ENCODE results near the gene PTPRN2. TPM values are rescaled to one million over a fixed set of nuclear protein-coding genes. Genes with fewer than 3 reads are reported as not detected.

The PTPRN2 gene
- polyA plus RNA-seq, 1 of the 3 experiments (the other 2 are of a cell fraction), result 4.0 TPM

- H3K4me2 ChIP-seq, result no peak overlapping the region
- no peaks in the 10 kb centered on the region for H4K20me1 ChIP-seq (ENCODE audit: insufficient read depth)
- 76% methylated on average over 29 of the region's 29 CpGs for WGBS (ENCODE audit: low lambda C conversion rate)
- no peaks in the 10 kb centered on the region for H3K36me3 ChIP-seq (replicated peaks in 1 of 2; ENCODE audit: control insufficient read depth in 1 of 2, insufficient read depth in 2 of 2, low read length in 1 of 2)
- H3K9me2 ChIP-seq, result no peaks in the 10 kb centered on the region
- no peaks in the 10 kb centered on the region for H3K27me3 ChIP-seq (ENCODE audit: insufficient read depth)
- TF ChIP-seq IRF3 (IDR thresholded peaks at IDR 0.05; ENCODE audit: low read depth, low read length) (no peak), CTCF (IDR thresholded peaks at IDR 0.05) (no peak), NRF1 (IDR thresholded peaks at IDR 0.05; ENCODE audit: low read depth, low read length) (no peak), RXRA (IDR thresholded peaks at IDR 0.05; ENCODE audit: borderline replicate concordance, low read depth) (no peak), USF1 (IDR thresholded peaks at IDR 0.05; ENCODE audit: borderline replicate concordance, low read depth) (no peak), GABPA (IDR thresholded peaks at IDR 0.05; ENCODE audit: low read depth) (no peak), GATA2 (CRISPR knock-in tag; IDR thresholded peaks at IDR 0.05) (no peak), NFIC (IDR thresholded peaks at IDR 0.05; ENCODE audit: borderline replicate concordance) (no peak), TEAD4 (IDR thresholded peaks at IDR 0.05; ENCODE audit: borderline replicate concordance, insufficient read depth) (no peak), PBX3 (IDR thresholded peaks at IDR 0.05) (no peak), USF2 (IDR thresholded peaks at IDR 0.05; ENCODE audit: borderline replicate concordance, low read depth, low read length) (no peak), TAF1 (IDR thresholded peaks at IDR 0.05; ENCODE audit: borderline replicate concordance, low read depth, low read length) (no peak), EP300 (IDR thresholded peaks at IDR 0.05; ENCODE audit: borderline replicate concordance in 1 of 2, low read depth in 1 of 2, low read length in 1 of 2) (no peak), FOSL2 (IDR thresholded peaks at IDR 0.05; ENCODE audit: borderline replicate concordance, low read depth) (no peak), FOXM1 (IDR thresholded peaks at IDR 0.05; ENCODE audit: low read depth) (no peak), EZH2phosphoT487 (IDR thresholded peaks at IDR 0.05; ENCODE audit: borderline replicate concordance, low read depth) (no peak), REST (IDR thresholded peaks at IDR 0.05; ENCODE audit: low read depth, low read length) (no peak)
- H2AFZ ChIP-seq (ENCODE audit: low read depth), result no peak overlapping the region
- no peak overlapping the region for H3K9ac ChIP-seq
- peaks cover 0 to 17% of the 10 kb centered on the region in 2 experiments; a peak in 1 of 4 replicates for H3K4me1 ChIP-seq (ENCODE audit: control insufficient read depth in 1 of 2, insufficient read depth in 2 of 2, low read depth in 1 of 2, low read length in 1 of 2)
- DNase-seq, result no peak
- no peak overlapping the region for H3K4me3 ChIP-seq (ENCODE audit: low read depth in 2 of 2, low read length in 1 of 2)
- H3F3A ChIP-seq (replicated peaks; ENCODE audit: insufficient read depth), result no peaks in the 10 kb centered on the region
- CTCF ChIA-PET, result no interaction called here
- POLR2A ChIA-PET, result no interaction called here
- no peaks in the 10 kb centered on the region; the same call in 1 of the 2 replicates for H3K9me3 ChIP-seq
- no peak overlapping the region for H3K27ac ChIP-seq (ENCODE audit: low read depth in 2 of 2, low read length in 1 of 2)
- H3K79me2 ChIP-seq (ENCODE audit: insufficient read depth), result no peaks in the 10 kb centered on the region
These were observed 137.0 kb downstream of the PTPRN2 start for GRCh38 chr7:158450476-158451124.
